AG04450 (cell line): ENCODE data around the gene TAF9. TPM values are rescaled to one million over a fixed set of nuclear protein-coding genes. Genes with fewer than 3 reads are reported as not detected.

Source experiments
- CTCF ChIA-PET: fragments of 300-600, 350-600 bp; formaldehyde crosslinking; extraction: SDS; loops from one replicate; lab custom pipeline; 2022; ENCODE audit warnings: antibody characterized with exemption, inconsistent platforms; lab: Charles Lee
- POLR2A ChIA-PET: fragments of 350-600 bp; formaldehyde crosslinking; extraction: SDS; loops from one replicate; lab custom pipeline; 2021; ENCODE audit warnings: antibody characterized with exemption, inconsistent platforms; lab: Yijun Ruan, JAX
- DNase-seq: peaks from one replicate; pipeline ENCODE4 v3.0.0-alpha.2; 2011; ENCODE audit warnings: low read depth, low spot score
- H3K27ac ChIP-seq: one replicate; pipeline ENCODE4 v1.5.1; 2012; ENCODE audit warnings: low read depth, low read length, control low read depth
- H3K27me3 ChIP-seq: one replicate; pipeline ENCODE4 v1.6.0; 2012; ENCODE audit warnings: low read length; ENCODE audit not compliant: control insufficient read depth, insufficient read depth
- H3K4me3 ChIP-seq: 2 replicates; pipeline ENCODE4 v1.5.1; 2011; ENCODE audit warnings: mild to moderate bottlenecking, low read depth, low read length, control low read depth
- H3K9me3 ChIP-seq: 2 replicates; pipeline ENCODE4 v1.5.1; 2012; ENCODE audit warnings: low read length; ENCODE audit not compliant: control insufficient read depth, insufficient read depth
- polyA plus RNA-seq: library from polyadenylated mRNA; depleted of rRNA; stranded (reverse); fragments of >200 nt; gene quantifications from 2 replicates; pipeline ENCODE4 v1.2.3, GENCODE V29; 2011; rRNA removed
- TF ChIP-seq, protein P1 (sequence below): IDR thresholded peaks from 2 replicates; pipeline ENCODE4 v1.5.1; 2011; ENCODE audit warnings: low read depth, low read length, control low read depth, inconsistent platforms

TAF9 gene
- polyA plus RNA-seq, 1 experiment = 207 TPM

DNA sequence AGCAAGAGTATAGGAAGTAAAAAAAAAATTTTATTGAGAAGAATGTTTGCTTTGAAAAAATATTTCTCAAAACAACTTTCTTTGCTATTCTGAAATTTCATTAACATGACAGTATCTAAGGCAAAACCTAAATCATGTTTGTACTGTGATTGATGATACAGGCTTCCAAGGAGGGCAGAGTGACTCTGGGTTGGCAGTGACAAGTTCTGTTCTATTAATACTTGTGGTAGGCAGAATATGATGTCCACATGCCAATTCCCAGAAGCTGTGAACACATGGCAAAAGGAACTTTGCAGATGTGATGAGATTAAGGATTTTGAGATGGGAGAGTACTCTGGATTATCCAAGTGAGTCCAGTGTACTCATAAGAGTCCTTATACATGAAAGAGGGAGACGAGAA, 53.3 kb downstream of the TAF9 start:
- Histone ChIP-seq H3K27me3 (no peaks in the 10 kb centered on the region), H3K4me3 (no peak overlapping the region), H3K9me3 (no peaks in the 10 kb centered on the region), H3K27ac (no peak overlapping the region)
- no peak for DNase-seq
- CTCF ChIA-PET = interaction anchor here (0.5 to 1.0 kb wide), 4 partner anchors 9 to 50 kb away, joined by 5 to 7 read pairs (median 6); no protein-coding TSS in a partner anchor
- POLR2A ChIA-PET = no interaction called here
- TF ChIP-seq, protein P1, sequence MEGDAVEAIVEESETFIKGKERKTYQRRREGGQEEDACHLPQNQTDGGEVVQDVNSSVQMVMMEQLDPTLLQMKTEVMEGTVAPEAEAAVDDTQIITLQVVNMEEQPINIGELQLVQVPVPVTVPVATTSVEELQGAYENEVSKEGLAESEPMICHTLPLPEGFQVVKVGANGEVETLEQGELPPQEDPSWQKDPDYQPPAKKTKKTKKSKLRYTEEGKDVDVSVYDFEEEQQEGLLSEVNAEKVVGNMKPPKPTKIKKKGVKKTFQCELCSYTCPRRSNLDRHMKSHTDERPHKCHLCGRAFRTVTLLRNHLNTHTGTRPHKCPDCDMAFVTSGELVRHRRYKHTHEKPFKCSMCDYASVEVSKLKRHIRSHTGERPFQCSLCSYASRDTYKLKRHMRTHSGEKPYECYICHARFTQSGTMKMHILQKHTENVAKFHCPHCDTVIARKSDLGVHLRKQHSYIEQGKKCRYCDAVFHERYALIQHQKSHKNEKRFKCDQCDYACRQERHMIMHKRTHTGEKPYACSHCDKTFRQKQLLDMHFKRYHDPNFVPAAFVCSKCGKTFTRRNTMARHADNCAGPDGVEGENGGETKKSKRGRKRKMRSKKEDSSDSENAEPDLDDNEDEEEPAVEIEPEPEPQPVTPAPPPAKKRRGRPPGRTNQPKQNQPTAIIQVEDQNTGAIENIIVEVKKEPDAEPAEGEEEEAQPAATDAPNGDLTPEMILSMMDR = no peak

Other genes starting within 250 kb of the TAF9 start
- gene CCNB1, start 202.4 kb downstream of the TAF9 start, polyA plus RNA-seq = 36.7 and 58.0 TPM in 2 replicates
- 3.8 and 5.9 TPM in 2 replicates for gene CENPH, start 179.9 kb downstream of the TAF9 start, polyA plus RNA-seq
- gene CDK7, start 134.6 kb downstream of the TAF9 start, polyA plus RNA-seq = 153 and 212 TPM in 2 replicates
- 4.5 and 6.0 TPM in 2 replicates for gene CCDC125, start 36.7 kb downstream of the TAF9 start, polyA plus RNA-seq
- 57.4 and 92.4 TPM in 2 replicates for gene AK6, start within 50 bp of the TAF9 start, polyA plus RNA-seq
- gene RAD17, start 298 bp upstream of the TAF9 start, polyA plus RNA-seq = 19.4 and 20.5 TPM in 2 replicates
- 0.96 and 1.0 TPM in 2 replicates for gene MARVELD2, start 45.6 kb upstream of the TAF9 start, polyA plus RNA-seq
- gene OCLN, start 123.3 kb upstream of the TAF9 start, polyA plus RNA-seq = 1.4 and 2.1 TPM in 2 replicates
- gene GTF2H2C, start 190.7 kb upstream of the TAF9 start, polyA plus RNA-seq = 38.6 and 40.9 TPM in 2 replicates